HEK293 (cell line): ENCODE results near the gene FGF3.

Source experiments
- CTCF ChIA-PET: fragments of 350-600 bp; formaldehyde crosslinking; extraction: SDS; loops from one replicate; lab custom pipeline; 2021; ENCODE audit warnings: antibody characterized with exemption; lab: Yijun Ruan, JAX
- POLR2A ChIA-PET: fragments of 300-600 bp; formaldehyde crosslinking; extraction: SDS; loops from one replicate; lab custom pipeline; 2020; ENCODE audit warnings: antibody characterized with exemption, inconsistent platforms; lab: Yijun Ruan, JAX
- H3K27ac ChIP-seq: fragments of 200-500 bp; sonication (Bioruptor generic); 2 replicates; pipeline ENCODE4 v1.5.1; 2014; ENCODE audit warnings: low read depth, low read length, control low read depth, inconsistent platforms; ENCODE audit errors: extremely low read depth
- H3K36me3 ChIP-seq, 2 experiments: fragments of 200-500 bp in 1 of 2; sonication (Bioruptor generic) in 1 of 2; 1 replicate in 1 of 2; 2 replicates in 1 of 2; pipeline ENCODE4 v1.5.1; 2014 to 2017; ENCODE audit warnings: inconsistent platforms in 2 of 2, low read length in 2 of 2; ENCODE audit not compliant: control insufficient read depth in 2 of 2, insufficient read depth in 1 of 2
- H3K4me1 ChIP-seq: fragments of 200-500 bp; sonication (Bioruptor generic); 2 replicates; pipeline ENCODE4 v1.5.1; 2014; ENCODE audit warnings: mild to moderate bottlenecking, low read length, inconsistent platforms; ENCODE audit not compliant: control insufficient read depth, insufficient read depth
- H3K4me3 ChIP-seq: 2 replicates; pipeline ENCODE4 v1.5.1; 2011; ENCODE audit warnings: low read depth, mild to moderate bottlenecking, control low read depth, low read length, moderate library complexity
- H3K9me3 ChIP-seq: fragments of 200-500 bp; sonication (Bioruptor generic); 2 replicates; pipeline ENCODE4 v1.5.1; 2014; ENCODE audit warnings: low read depth, low read length, inconsistent platforms; ENCODE audit not compliant: control insufficient read depth, insufficient read depth
- IKZF3 ChIP-seq: fragments of 450-650 bp; IDR thresholded peaks from 2 replicates; pipeline ENCODE4 v1.5.0; 2018; ENCODE audit warnings: missing biosample characterization, mild to moderate bottlenecking, missing genetic modification characterization, moderate library complexity
- KLF1 ChIP-seq: fragments of 450-650 bp; formaldehyde crosslinking; IDR thresholded peaks from 2 replicates; pipeline ENCODE4 v1.5.1; 2016; ENCODE audit warnings: missing biosample characterization, missing genetic modification characterization
- SCRT2 ChIP-seq: fragments of 450-650 bp; formaldehyde crosslinking; IDR thresholded peaks from 2 replicates; pipeline ENCODE4 v1.5.1; 2016; ENCODE audit warnings: missing biosample characterization, missing genetic modification characterization
- SP2 ChIP-seq: fragments of 450-650 bp; formaldehyde crosslinking; IDR thresholded peaks from 2 replicates; pipeline ENCODE4 v1.5.1; 2016; ENCODE audit warnings: missing biosample characterization, missing genetic modification characterization
- SP7 ChIP-seq: fragments of 450-650 bp; formaldehyde crosslinking; IDR thresholded peaks from 2 replicates; pipeline ENCODE4 v1.5.1; 2016; ENCODE audit warnings: missing biosample characterization, missing genetic modification characterization
- ZBTB48 ChIP-seq: fragments of 450-650 bp; formaldehyde crosslinking; IDR thresholded peaks from 2 replicates; pipeline ENCODE4 v1.5.1; 2016; ENCODE audit warnings: missing biosample characterization, missing genetic modification characterization
- ZNF138 ChIP-seq: fragments of 450-650 bp; formaldehyde crosslinking; IDR thresholded peaks from 2 replicates; pipeline ENCODE4 v1.5.1; 2016; ENCODE audit warnings: missing biosample characterization, missing genetic modification characterization, borderline replicate concordance
- ZNF23 ChIP-seq: fragments of 450-650 bp; formaldehyde crosslinking; IDR thresholded peaks from 2 replicates; pipeline ENCODE4 v1.5.1; 2016; ENCODE audit warnings: missing biosample characterization, missing genetic modification characterization, borderline replicate concordance
- ZNF24 ChIP-seq: fragments of 450-650 bp; formaldehyde crosslinking; IDR thresholded peaks from 2 replicates; pipeline ENCODE4 v1.5.1; 2016; ENCODE audit warnings: missing biosample characterization, missing genetic modification characterization
- ZNF571 ChIP-seq: fragments of 450-650 bp; formaldehyde crosslinking; IDR thresholded peaks from 2 replicates; pipeline ENCODE4 v1.5.0; 2017; ENCODE audit warnings: missing biosample characterization, missing genetic modification characterization
- ZNF654 ChIP-seq: fragments of 450-650 bp; formaldehyde crosslinking; IDR thresholded peaks from 2 replicates; pipeline ENCODE4 v1.5.1; 2016; ENCODE audit warnings: low read depth, missing biosample characterization, missing genetic modification characterization
- ZNF768 ChIP-seq: fragments of 450-650 bp; formaldehyde crosslinking; IDR thresholded peaks from 2 replicates; pipeline ENCODE4 v1.5.1; 2018; ENCODE audit warnings: missing biosample characterization, mild to moderate bottlenecking, missing genetic modification characterization
- TF ChIP-seq, protein P1 (sequence below): fragments of 450-650 bp; formaldehyde crosslinking; IDR thresholded peaks from 2 replicates; pipeline ENCODE4 v1.5.1; 2016; ENCODE audit warnings: missing biosample characterization, missing genetic modification characterization
- TF ChIP-seq, protein P2 (sequence below): fragments of 450-650 bp; formaldehyde crosslinking; IDR thresholded peaks from 2 replicates; pipeline ENCODE4 v1.5.1; 2016; ENCODE audit warnings: missing biosample characterization, missing genetic modification characterization
- TF ChIP-seq, protein P3 (sequence below): fragments of 450-650 bp; formaldehyde crosslinking; IDR thresholded peaks from 2 replicates; pipeline ENCODE4 v1.5.1; 2016; ENCODE audit warnings: missing biosample characterization, missing genetic modification characterization
- TF ChIP-seq, protein P4 (sequence below): fragments of 450-650 bp; formaldehyde crosslinking; IDR thresholded peaks from 2 replicates; pipeline ENCODE4 v1.5.1; 2016; ENCODE audit warnings: missing biosample characterization, missing genetic modification characterization, borderline replicate concordance
- TF ChIP-seq, protein P5 (sequence below): fragments of 450-650 bp; formaldehyde crosslinking; optimal IDR thresholded peaks from 2 replicates; pipeline ENCODE3; 2016; ENCODE audit warnings: missing biosample characterization, mild to moderate bottlenecking, missing genetic modification characterization
- TF ChIP-seq, protein P6 (sequence below): fragments of 450-650 bp; formaldehyde crosslinking; IDR thresholded peaks from 2 replicates; pipeline ENCODE4 v1.5.1; 2016; ENCODE audit warnings: missing biosample characterization, missing genetic modification characterization
- TF ChIP-seq, protein P7 (sequence below): fragments of 450-650 bp; formaldehyde crosslinking; IDR thresholded peaks from 2 replicates; pipeline ENCODE4 v1.5.1; 2017; ENCODE audit warnings: missing biosample characterization, missing genetic modification characterization

FGF3 gene

DNA sequence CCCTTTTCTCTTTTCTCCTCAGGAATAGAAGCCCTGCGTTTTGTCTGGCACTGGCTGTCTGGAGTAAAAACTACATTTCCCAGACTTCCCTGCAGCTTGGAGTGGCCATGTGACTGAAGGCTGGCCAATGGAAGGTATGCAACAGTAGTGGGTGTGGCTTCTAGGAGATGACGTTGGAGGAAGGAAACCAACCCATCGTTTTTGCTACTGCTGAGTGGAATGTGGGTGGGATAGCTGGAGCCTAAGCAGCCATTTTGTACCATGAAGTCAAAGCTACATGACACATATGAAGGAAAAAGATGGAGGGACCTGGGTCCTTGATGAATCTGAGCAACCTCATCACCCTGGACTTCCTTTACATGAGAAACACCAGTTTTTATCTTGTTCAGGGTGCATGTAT, 19.6 kb downstream of the FGF3 start (continued):
- TF ChIP-seq, protein P1, sequence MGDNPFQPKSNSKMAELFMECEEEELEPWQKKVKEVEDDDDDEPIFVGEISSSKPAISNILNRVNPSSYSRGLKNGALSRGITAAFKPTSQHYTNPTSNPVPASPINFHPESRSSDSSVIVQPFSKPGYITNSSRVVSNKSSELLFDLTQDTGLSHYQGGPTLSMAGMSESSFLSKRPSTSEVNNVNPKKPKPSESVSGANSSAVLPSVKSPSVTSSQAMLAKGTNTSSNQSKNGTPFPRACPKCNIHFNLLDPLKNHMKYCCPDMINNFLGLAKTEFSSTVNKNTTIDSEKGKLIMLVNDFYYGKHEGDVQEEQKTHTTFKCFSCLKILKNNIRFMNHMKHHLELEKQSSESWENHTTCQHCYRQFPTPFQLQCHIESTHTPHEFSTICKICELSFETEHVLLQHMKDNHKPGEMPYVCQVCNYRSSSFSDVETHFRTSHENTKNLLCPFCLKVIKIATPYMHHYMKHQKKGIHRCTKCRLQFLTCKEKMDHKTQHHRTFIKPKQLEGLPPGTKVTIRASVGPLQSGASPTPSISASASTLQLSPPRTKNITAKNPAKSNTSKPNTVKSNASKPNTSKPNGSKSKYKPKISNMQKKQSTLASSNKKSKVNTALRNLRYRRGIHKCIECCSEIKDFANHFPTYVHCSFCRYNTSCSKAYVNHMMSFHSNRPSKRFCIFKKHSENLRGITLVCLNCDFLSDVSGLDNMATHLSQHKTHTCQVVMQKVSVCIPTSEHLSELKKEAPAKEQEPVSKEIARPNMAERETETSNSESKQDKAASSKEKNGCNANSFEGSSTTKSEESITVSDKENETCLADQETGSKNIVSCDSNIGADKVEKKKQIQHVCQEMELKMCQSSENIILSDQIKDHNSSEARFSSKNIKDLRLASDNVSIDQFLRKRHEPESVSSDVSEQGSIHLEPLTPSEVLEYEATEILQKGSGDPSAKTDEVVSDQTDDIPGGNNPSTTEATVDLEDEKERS (tag by site-specific recombination): peak; percentile 94; the same call in 1 of the 2 replicates
- TF ChIP-seq SP2 (peak; percentile 5; the same call in 1 of the 2 replicates), IKZF3 (no peak), ZNF23 (no peak), SP7 (tag by site-specific recombination) (0 out of 2 replicates have a peak, but pooled peaks have one; percentile 12)
- TF ChIP-seq, protein P2, sequence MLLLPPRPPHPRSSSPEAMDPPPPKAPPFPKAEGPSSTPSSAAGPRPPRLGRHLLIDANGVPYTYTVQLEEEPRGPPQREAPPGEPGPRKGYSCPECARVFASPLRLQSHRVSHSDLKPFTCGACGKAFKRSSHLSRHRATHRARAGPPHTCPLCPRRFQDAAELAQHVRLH (tag by site-specific recombination): 0 out of 2 replicates have a peak, but pooled peaks have one; percentile 34

DNA sequence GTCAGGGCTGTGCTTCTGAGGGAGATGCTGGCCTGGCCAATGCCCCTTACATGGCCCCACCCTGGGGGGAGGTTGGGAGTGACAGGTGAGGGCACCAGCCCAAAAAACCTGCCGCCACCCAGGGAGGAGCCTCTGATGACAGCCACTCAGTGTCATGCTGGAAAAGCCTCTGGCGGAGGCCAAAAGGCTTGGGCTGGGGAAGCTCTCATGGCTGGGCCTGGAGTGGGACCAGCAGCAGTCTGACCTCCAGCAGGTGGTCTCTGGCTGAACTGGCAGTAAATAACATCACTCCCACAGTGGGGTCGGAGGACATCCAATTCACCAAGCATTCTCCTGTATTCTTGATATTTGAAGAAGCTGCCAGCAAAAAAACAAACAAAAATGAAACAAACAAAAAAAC, 20.1 kb downstream of the FGF3 start:
- TF ChIP-seq SCRT2 (tag by site-specific recombination) (no peak), KLF1 (tag by site-specific recombination) (peak; percentile 26; the same call in 1 of the 2 replicates), ZNF138 (tag by site-specific recombination) (no peak), ZNF24 (tag by site-specific recombination) (no peak)
- TF ChIP-seq, protein P3, sequence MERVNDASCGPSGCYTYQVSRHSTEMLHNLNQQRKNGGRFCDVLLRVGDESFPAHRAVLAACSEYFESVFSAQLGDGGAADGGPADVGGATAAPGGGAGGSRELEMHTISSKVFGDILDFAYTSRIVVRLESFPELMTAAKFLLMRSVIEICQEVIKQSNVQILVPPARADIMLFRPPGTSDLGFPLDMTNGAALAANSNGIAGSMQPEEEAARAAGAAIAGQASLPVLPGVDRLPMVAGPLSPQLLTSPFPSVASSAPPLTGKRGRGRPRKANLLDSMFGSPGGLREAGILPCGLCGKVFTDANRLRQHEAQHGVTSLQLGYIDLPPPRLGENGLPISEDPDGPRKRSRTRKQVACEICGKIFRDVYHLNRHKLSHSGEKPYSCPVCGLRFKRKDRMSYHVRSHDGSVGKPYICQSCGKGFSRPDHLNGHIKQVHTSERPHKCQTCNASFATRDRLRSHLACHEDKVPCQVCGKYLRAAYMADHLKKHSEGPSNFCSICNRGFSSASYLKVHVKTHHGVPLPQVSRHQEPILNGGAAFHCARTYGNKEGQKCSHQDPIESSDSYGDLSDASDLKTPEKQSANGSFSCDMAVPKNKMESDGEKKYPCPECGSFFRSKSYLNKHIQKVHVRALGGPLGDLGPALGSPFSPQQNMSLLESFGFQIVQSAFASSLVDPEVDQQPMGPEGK: no peak
- no peaks in the 10 kb centered on the region for H3K9me3 ChIP-seq
- no peaks in the 10 kb centered on the region for H3K36me3 ChIP-seq
- no peak overlapping the region for H3K4me3 ChIP-seq
- POLR2A ChIA-PET: no interaction called here
- no peak overlapping the region for H3K27ac ChIP-seq
- CTCF ChIA-PET: interaction anchor here (0.7 to 0.9 kb wide), 2 partner anchors 90 to 120 kb away, joined by 3 to 4 read pairs; no protein-coding TSS in a partner anchor
- no peaks in the 10 kb centered on the region for H3K4me1 ChIP-seq

DNA sequence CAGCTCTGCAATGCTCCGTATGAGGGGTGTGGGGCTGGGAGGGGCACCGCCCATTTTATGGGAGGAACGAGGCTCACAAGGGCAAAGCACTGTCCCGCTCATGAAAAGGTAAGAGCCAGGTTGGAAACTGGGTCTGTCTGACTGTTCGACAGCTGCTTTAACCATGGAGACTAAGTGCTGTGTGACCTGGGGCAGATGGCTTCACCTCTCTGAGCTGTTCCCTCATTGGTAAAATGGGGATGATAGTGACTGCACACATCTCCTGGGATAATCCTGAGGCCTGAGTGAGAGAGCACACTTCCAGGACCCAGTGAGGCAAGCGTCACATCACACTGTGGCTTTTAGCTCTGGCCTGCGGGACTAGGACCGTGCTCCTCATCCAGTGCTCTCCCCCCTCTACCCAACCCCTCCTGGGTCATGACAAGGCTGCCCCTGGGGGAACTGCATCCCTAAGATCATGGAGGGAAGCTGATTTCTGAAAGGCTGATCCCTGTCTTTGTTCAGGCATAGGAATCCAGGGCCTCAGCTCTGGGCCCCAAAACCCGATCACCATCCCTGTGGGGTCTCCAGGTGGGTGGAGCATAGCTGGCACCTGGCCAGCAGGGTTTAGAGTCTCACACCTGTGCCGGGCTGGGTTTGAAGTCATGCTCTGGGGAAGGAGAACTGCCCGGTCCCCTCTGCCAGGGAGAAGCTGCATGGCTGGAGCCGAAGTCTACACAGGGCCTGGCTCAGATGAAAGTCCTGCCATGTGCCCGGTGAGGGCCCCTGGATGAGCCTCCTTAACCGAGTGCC, 21.3 kb downstream of the FGF3 start:
- Histone ChIP-seq H3K36me3 (no peaks in the 10 kb centered on the region), H3K4me1 (no peaks in the 10 kb centered on the region), H3K4me3 (no peak overlapping the region), H3K27ac (no peak overlapping the region)
- POLR2A ChIA-PET: no interaction called here
- CTCF ChIA-PET: interaction anchor here (0.6 to 1.7 kb wide), 3 partner anchors 38 to 112 kb away, joined by 3 to 7 read pairs (median 3); no protein-coding TSS in a partner anchor
- TF ChIP-seq ZBTB48 (tag by site-specific recombination) (no peak), ZNF571 (no peak), ZNF768 (tag by site-specific recombination) (0 out of 2 replicates have a peak, but pooled peaks have one; percentile 14), ZNF654 (tag by site-specific recombination) (no peak), ZNF24 (tag by site-specific recombination) (no peak)
- TF ChIP-seq, protein P4, sequence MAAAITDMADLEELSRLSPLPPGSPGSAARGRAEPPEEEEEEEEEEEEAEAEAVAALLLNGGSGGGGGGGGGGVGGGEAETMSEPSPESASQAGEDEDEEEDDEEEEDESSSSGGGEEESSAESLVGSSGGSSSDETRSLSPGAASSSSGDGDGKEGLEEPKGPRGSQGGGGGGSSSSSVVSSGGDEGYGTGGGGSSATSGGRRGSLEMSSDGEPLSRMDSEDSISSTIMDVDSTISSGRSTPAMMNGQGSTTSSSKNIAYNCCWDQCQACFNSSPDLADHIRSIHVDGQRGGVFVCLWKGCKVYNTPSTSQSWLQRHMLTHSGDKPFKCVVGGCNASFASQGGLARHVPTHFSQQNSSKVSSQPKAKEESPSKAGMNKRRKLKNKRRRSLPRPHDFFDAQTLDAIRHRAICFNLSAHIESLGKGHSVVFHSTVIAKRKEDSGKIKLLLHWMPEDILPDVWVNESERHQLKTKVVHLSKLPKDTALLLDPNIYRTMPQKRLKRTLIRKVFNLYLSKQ (tag by site-specific recombination): no peak
- TF ChIP-seq, protein P5, sequence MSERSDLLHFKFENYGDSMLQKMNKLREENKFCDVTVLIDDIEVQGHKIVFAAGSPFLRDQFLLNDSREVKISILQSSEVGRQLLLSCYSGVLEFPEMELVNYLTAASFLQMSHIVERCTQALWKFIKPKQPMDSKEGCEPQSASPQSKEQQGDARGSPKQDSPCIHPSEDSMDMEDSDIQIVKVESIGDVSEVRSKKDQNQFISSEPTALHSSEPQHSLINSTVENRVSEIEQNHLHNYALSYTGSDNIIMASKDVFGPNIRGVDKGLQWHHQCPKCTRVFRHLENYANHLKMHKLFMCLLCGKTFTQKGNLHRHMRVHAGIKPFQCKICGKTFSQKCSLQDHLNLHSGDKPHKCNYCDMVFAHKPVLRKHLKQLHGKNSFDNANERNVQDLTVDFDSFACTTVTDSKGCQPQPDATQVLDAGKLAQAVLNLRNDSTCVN (tag by site-specific recombination): no peak
- TF ChIP-seq, protein P6, sequence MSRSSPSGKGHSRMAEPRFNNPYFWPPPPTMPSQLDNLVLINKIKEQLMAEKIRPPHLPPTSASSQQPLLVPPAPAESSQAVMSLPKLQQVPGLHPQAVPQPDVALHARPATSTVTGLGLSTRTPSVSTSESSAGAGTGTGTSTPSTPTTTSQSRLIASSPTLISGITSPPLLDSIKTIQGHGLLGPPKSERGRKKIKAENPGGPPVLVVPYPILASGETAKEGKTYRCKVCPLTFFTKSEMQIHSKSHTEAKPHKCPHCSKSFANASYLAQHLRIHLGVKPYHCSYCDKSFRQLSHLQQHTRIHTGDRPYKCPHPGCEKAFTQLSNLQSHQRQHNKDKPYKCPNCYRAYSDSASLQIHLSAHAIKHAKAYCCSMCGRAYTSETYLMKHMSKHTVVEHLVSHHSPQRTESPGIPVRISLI (tag by site-specific recombination): no peak
- TF ChIP-seq, protein P7, sequence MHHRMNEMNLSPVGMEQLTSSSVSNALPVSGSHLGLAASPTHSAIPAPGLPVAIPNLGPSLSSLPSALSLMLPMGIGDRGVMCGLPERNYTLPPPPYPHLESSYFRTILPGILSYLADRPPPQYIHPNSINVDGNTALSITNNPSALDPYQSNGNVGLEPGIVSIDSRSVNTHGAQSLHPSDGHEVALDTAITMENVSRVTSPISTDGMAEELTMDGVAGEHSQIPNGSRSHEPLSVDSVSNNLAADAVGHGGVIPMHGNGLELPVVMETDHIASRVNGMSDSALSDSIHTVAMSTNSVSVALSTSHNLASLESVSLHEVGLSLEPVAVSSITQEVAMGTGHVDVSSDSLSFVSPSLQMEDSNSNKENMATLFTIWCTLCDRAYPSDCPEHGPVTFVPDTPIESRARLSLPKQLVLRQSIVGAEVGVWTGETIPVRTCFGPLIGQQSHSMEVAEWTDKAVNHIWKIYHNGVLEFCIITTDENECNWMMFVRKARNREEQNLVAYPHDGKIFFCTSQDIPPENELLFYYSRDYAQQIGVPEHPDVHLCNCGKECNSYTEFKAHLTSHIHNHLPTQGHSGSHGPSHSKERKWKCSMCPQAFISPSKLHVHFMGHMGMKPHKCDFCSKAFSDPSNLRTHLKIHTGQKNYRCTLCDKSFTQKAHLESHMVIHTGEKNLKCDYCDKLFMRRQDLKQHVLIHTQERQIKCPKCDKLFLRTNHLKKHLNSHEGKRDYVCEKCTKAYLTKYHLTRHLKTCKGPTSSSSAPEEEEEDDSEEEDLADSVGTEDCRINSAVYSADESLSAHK (tag by site-specific recombination): no peak
- TF ChIP-seq, all 188 proteins: peak for 1
- H3K9me3 ChIP-seq: no peaks in the 10 kb centered on the region
